GM21390 (cell line): Measurements from ENCODE around the gene ARL8A.
"Not testable (repeated sequence)": the region's sequence is repeated elsewhere in the genome, so short reads cannot be mapped to it uniquely, and the experiment has no call there.

Source experiments
- ATAC-seq: cut with Tn5 transposase; IDR thresholded peaks from one replicate; pipeline ENCODE4 v1.9.1; 2021; ENCODE audit not compliant: unreplicated experiment

The ARL8A gene

GRCh38 chr1:202159534-202160371, 15.2 kb upstream of the ARL8A start:
- no peak for ATAC-seq

- ATAC-seq = no peak
These were observed 14.4 kb upstream of the ARL8A start for GRCh38 chr1:202158810-202159533.

- no peak for ATAC-seq
These were observed 13.4 kb upstream of the ARL8A start for GRCh38 chr1:202157945-202158344.

GRCh38 chr1:202156590-202156989, 12.1 kb upstream of the ARL8A start:
- no peak for ATAC-seq

GRCh38 chr1:202155478-202156021, 11.0 kb upstream of the ARL8A start:
- ATAC-seq = no peak

GRCh38 chr1:202154766-202155477, 10.4 kb upstream of the ARL8A start:
- no peak for ATAC-seq

- ATAC-seq = no peak
These were observed 9.7 kb upstream of the ARL8A start for GRCh38 chr1:202154148-202154765.

GRCh38 chr1:202153284-202153683, 8.7 kb upstream of the ARL8A start:
- no peak for ATAC-seq

GRCh38 chr1:202152399-202152798, 7.9 kb upstream of the ARL8A start:
- no peak for ATAC-seq

GRCh38 chr1:202151045-202151444, 6.5 kb upstream of the ARL8A start:
- no peak for ATAC-seq

GRCh38 chr1:202150602-202151001, 6.1 kb upstream of the ARL8A start:
- ATAC-seq = no peak

GRCh38 chr1:202150187-202150586, 5.7 kb upstream of the ARL8A start:
- ATAC-seq = no peak

- ATAC-seq = no peak
These were observed 5.0 kb upstream of the ARL8A start for GRCh38 chr1:202149566-202149965.

- no peak for ATAC-seq
These were observed 3.9 kb upstream of the ARL8A start for GRCh38 chr1:202148391-202148790.

GRCh38 chr1:202146993-202147392, 2.5 kb upstream of the ARL8A start:
- no peak for ATAC-seq

GRCh38 chr1:202146279-202146678, 1.7 kb upstream of the ARL8A start:
- ATAC-seq = no peak

- not testable (repeated sequence) for ATAC-seq
These were observed 1.2 kb upstream of the ARL8A start for GRCh38 chr1:202145744-202146140.

GRCh38 chr1:202145068-202145743, 669 bp upstream of the ARL8A start:
- peak; percentile 2 for ATAC-seq

- peak; percentile 50 for ATAC-seq
These were observed 652 bp downstream of the ARL8A start for GRCh38 chr1:202143768-202144401.
